NCI-H1105 treated with DMSO at 0.1 percent for 48 hours (cell line): Measurements from ENCODE around the gene KCNA2.
A peak's percentile ranks its signal among the peaks of the same experiment; 100 is the strongest.

Experiments
- DNase-seq: peaks from one replicate; lab custom pipeline; 2025; lab: John Stamatoyannopoulos, UW

Gene KCNA2

GRCh38 chr1:110628323-110629105, 22.4 kb upstream of the KCNA2 start:
- DNase-seq: no peak

GRCh38 chr1:110627764-110628163, 21.6 kb upstream of the KCNA2 start:
- DNase-seq: no peak

- no peak for DNase-seq
These were observed 20.7 kb upstream of the KCNA2 start for GRCh38 chr1:110626889-110627288.

- DNase-seq: no peak
These were observed 14.5 kb upstream of the KCNA2 start for GRCh38 chr1:110620686-110621085.

- DNase-seq: peak; percentile 70
These were observed 14.1 kb upstream of the KCNA2 start for GRCh38 chr1:110620250-110620615.

GRCh38 chr1:110619412-110620249, 13.5 kb upstream of the KCNA2 start:
- DNase-seq: peak; percentile 88

GRCh38 chr1:110618668-110619067, 12.5 kb upstream of the KCNA2 start:
- no peak for DNase-seq

- no peak for DNase-seq
These were observed 11.4 kb upstream of the KCNA2 start for GRCh38 chr1:110617589-110617988.

- DNase-seq: no peak
These were observed 11.0 kb upstream of the KCNA2 start for GRCh38 chr1:110617116-110617515.

- DNase-seq: peak; percentile 32
These were observed 10.4 kb upstream of the KCNA2 start for GRCh38 chr1:110616587-110616986.

GRCh38 chr1:110615548-110616130, 9.5 kb upstream of the KCNA2 start:
- peak; percentile 73 for DNase-seq

- no peak for DNase-seq
These were observed 6.0 kb upstream of the KCNA2 start for GRCh38 chr1:110612060-110612745.

GRCh38 chr1:110610696-110611286, 4.6 kb upstream of the KCNA2 start:
- no peak for DNase-seq

- no peak for DNase-seq
These were observed 3.9 kb upstream of the KCNA2 start for GRCh38 chr1:110610084-110610483.

GRCh38 chr1:110608247-110608646, 2.1 kb upstream of the KCNA2 start:
- no peak for DNase-seq

- no peak for DNase-seq
These were observed 1.5 kb upstream of the KCNA2 start for GRCh38 chr1:110607536-110608230.

GRCh38 chr1:110606657-110607535, 738 bp upstream of the KCNA2 start:
- peak; percentile 31 for DNase-seq

- no peak for DNase-seq
These were observed 712 bp downstream of the KCNA2 start for GRCh38 chr1:110605446-110605845.

- no peak for DNase-seq
These were observed 1.5 kb downstream of the KCNA2 start for GRCh38 chr1:110604586-110605148.

- no peak for DNase-seq
These were observed 3.1 kb downstream of the KCNA2 start for GRCh38 chr1:110603058-110603457.
